ENCODE data around the gene TOR4A.

GRCh38 chr9:137250329-137251193 lies 27.0 kb upstream of the TOR4A start:
- TF ChIP-seq CTCF (conservative IDR thresholded peaks at IDR 0.05; ENCODE audit: low read length) (no peak), EZH2phosphoT487 (IDR thresholded peaks at IDR 0.05; ENCODE audit: borderline replicate concordance, low read depth, low read length) (no peak)
